ENCODE data around the gene UXT.
"Not testable (repeated sequence)": the region's sequence is repeated elsewhere in the genome, so short reads cannot be mapped to it uniquely, and the experiment has no call there.

The UXT gene, protein sequence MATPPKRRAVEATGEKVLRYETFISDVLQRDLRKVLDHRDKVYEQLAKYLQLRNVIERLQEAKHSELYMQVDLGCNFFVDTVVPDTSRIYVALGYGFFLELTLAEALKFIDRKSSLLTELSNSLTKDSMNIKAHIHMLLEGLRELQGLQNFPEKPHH

DNA sequence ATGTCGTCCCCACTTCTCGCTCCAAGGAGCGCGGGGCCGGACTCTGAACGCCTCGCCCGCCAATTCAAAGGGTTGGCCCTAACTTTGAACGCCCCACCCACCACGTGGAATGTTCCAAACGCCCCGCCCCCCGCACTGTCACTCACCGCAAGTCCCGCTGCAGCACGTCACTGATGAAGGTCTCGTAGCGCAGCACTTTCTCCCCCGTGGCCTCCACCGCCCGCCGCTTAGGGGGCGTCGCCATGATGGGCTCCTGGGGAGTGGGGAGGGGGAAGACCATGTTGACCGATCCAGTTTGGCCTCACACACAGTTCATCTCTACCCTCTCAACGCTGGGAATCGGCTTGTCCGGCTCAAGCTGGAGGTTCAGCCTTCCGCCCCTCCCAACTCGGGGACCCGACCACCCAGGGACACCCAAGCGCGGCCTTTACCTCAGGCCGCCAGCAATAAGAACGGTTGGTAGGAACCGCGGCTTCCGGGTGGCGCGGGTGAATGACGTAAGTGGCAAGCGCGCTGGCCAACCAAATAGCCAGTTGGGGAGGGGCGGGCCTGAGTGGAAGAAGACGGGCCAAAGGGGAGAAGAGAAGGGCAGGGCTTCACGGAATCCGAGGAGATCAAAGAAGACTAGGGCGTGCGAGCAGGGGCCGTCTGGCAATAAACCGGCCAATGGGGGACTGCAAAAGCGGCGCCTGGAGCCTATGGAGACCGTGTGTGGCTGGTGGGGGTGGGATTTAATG lies at the start of gene UXT:
Gene UXT (minus strand): TSS at position 497 of the 737 bp plus-strand sequence. CDS start 253 bp downstream, at position 244.
- peak; percentile 88 for DNase-seq

- DNase-seq = no peak
These were observed 48.2 kb upstream of the UXT start for GRCh38 chrX:47707031-47707780.

GRCh38 chrX:47706575-47706974 lies 47.6 kb upstream of the UXT start:
- no peak for DNase-seq

GRCh38 chrX:47704736-47705135 lies 45.8 kb upstream of the UXT start:
- DNase-seq = no peak

- DNase-seq = no peak
These were observed 38.2 kb upstream of the UXT start for GRCh38 chrX:47697181-47697580.

GRCh38 chrX:47690175-47690574 lies 31.2 kb upstream of the UXT start:
- no peak for DNase-seq

DNA sequence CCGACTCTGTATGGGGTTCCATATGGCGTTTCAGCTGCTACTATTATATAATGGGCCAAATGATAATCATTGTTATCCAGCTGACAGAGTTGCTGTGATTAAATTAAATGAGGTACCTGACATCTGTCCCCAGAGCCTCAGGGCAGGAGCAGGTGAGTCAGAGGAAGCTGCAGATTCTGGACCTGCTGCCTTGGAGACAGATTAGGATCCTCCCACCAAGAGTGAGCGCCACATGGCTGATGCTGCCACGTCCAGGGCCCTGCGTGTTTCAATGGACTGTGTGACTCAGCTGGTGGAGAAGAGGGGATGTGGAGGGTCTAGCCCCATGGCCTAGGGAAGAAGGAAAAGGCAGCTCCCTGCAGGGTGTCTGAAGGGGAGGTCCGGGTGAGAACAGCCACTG lies 28.3 kb upstream of the UXT start:
- DNase-seq = no peak

- DNase-seq = no peak
These were observed 24.8 kb upstream of the UXT start for GRCh38 chrX:47683829-47684205.

GRCh38 chrX:47683184-47683828 lies 24.3 kb upstream of the UXT start:
- DNase-seq = no peak

DNA sequence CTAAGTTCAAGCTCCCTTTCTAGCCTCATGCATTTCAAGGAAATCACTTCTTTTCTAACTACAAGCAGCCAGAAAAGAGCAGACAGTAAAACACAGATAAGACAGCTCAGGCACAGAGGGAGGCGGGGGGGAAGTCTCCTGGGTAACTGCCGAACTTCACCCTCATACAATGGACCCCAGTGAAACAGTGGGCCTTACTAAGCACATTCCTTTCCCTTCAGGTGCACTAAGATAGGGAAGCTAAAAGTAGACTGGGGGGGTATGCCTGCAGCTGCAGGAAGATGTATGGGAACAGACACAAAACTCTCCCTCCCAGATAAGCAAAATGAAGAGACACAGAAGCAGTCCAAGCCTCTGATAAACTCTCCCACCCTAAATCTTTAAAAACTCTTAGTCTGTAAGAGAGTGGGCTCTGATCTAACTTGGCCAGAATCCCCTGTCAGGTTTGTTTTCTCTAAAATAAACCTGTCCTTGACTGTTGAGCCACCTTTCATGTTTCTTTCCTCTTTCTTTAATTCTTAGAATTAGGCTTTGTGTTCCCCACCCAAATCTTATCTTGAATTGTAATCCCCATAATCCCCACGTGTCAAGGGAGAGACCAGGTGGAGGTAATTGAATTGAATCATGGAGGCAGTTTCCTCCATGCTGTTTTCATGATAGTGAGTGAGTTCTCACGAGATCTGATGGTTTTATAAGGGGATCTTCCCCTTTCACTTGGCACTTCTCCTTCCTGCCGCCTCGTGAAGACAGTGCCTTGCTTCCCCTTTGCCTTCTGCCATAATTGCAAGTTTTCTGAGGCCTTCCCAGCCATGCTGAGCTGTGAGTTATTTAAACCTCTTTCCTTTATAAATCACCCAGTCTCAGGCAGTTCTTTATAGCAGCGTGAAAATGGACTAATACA lies 17.2 kb upstream of the UXT start:
- not testable (repeated sequence) for DNase-seq

GRCh38 chrX:47674776-47675175 lies 15.8 kb upstream of the UXT start:
- no peak for DNase-seq

DNA sequence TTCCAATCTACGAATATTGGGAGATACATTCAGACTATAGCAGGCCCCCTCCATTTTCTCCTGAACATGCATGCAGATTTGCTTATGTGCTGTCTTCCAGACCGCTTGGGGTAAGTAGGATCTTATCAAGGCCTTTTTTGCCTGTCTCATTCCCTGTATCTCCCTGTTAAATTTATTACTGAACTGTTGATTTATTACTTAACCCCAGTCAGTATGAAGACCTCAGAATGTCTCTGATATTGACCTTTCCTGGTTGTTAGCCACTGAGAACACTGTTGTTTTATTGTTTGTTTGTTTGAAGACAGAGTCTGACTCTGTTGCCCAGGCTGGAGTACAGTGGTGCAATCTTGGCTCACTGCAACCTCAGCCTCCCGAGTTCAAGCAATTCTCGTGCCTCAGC lies 6.8 kb upstream of the UXT start:
- not testable (repeated sequence) for DNase-seq

DNA sequence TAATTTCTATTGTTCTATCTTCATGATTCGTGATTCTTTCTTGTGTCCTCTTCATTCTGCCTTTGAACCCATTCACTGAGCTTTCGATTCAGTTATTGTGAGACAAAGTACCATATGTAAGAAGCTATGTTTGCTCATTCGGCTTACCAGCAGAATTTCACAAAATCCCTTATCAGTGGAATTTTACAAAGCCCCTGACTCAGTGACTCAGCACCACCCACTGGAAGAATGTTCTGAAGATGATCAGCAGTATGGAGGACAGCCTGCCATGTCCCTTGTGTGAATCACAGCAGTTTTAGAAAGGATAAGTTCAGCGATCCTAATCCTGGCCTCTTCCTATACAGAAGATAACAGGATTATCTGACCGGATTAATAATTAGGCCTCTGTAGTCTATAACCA lies 5.8 kb upstream of the UXT start:
- DNase-seq = no peak

DNA sequence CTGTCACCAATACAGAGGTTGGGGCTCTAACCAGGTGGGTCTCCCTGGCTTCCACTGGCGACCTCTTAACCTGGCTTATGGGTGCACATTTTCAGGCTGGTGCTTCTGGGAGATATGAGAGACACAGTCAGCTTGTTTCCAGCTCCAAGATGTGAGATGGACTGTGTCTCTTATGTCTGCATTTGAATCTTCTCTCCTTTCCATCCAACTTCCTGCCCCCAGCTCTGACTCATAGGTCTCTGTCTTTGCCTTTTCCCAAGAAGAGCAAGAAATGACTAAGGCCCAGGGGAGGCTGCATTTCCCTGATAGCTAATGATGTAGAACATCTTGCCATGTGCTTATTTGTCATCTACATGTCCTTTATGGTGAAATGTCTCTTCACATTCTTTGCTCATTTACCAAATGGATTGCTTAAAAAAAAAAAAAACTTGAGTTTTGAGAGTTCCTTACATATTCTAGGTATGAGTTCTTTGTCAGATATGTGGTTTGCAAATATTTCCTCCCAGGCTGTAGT lies 3.2 kb upstream of the UXT start:
- peak; percentile 38 for DNase-seq

- DNase-seq = no peak
These were observed 2.6 kb upstream of the UXT start for GRCh38 chrX:47661539-47661938.

- no peak for DNase-seq
These were observed 394 bp upstream of the UXT start for GRCh38 chrX:47659421-47659726.

DNA sequence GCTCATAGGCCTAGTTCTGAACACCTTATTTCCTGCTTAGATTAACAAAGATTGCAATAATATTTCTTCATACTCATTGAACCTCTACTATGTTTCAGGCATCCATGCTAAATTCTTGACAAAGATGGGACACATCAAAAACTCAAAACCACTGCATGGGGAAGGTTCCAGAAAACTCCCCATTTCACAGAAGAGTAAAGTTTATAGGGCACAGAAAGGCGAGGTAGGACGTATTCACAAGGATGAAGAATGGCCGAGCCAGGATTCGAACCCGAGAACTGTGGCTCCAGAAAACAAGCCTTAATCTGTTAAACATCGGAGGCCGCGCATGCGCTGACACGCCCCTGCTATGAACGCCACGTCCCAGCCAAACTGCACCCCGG lies 688 bp downstream of the UXT start:
- DNase-seq = no peak

DNA sequence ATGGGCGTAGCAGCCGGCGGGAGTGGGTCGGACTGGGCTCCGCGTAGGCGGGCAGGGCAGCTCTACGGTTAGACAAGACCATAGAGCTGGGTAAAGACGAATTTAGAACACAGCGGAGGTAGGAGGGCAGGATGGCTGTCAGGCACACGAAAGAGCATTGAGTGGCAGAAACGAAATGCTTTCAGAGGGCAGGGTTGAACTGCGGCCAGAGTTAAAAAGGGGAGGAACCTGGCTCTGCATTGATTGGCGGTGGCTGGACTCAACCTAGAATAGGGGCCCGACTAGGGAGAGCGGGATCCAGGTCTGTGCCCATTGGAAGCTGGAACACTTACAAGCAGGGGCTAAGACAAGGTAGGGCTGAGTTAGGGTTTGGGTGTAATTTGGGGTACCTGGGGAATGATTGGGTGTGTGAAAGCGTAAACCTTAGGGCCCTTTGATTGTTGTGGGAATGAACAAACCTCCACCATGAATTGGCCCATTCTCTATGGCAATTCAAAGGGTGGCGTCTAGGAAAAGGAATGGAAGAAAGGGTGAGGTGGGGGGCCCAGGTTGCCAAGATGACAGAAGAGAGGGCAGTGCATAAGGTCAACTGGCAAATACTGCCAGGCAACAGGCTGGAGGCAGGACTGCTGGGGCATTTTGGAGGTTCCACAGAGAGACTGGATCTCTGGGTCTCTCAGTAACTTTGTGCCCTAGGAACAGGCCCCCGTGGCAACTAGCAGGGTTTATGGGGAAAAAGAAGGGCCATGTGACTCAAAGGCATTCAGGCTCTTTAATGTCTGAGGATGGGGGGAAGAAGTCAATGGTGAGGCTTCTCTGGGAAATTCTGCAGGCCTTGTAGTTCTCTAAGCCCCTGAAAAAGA lies 7.7 kb downstream of the UXT start:
- no peak for DNase-seq

DNA sequence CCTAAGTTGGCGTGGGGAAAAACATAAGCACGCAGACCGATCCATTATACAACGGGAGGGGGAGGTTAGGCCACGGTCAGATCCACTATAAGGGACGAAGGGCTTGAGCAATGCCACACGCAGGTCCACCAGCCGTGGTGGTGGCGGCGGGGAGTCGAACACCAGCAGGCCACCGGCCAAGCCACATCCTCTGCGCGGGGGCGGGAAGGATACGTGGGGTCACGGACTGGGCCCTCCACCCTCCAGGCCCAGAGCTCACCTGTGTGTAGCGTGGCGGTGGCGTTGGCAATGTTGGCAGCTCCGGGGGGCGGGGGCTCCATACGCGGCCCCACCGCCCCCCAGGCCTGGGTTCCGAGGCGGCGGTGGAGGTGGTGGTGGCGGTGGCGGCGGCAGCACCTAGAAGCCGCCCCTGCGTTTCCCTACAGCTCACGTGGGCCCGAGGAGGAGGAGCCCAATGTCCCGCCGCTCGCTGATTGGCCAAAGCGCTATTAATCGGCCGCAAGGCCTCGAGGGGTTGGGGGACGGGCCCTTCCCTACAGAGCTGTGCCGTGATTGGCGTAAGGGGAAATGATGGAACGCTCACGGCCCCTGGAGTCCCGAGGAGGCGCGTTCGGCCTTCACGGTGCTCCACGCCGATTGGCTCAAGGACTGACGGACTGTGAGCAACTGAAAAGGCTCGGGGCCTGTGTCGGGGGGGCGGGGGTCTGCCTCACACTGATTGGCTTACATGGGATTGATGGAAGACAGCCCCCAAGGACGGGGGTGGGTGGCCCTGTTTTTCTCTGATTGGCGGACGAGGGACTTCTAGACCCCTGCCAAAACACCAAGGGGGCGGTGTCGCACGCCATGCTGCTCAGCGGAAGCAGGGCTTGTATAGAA lies 8.6 kb downstream of the UXT start, which contains the start of gene ELK1:
Gene ELK1 (minus strand): TSS at position 400 of the 879 bp plus-strand sequence. CDS start 9,122 bp downstream, outside the sequence.
- DNase-seq = peak; percentile 83

- DNase-seq = no peak
These were observed 9.2 kb downstream of the UXT start for GRCh38 chrX:47649781-47650163.

Data from stimulated activated CD4-positive, alpha-beta T cell treated with anti-CD3 and anti-CD28 coated beads, Interleukin-4, amount 100 ng/mL, for 1 hour (primary cell).